T-helper 1 cell treated with Interleukin-12 subunit alpha and Interleukin-12 subunit beta and Interleukin-4 antibody, amounts not matched to agents 30 μg/mL and 1 μg/mL, for 36 hours (primary cell): ENCODE results near the gene IGSF10.
"Not testable (repeated sequence)": the region's sequence is repeated elsewhere in the genome, so short reads cannot be mapped to it uniquely, and the experiment has no call there.

Source experiments
- H3K27ac Mint-ChIP-seq: one replicate; pipeline ENCODE4 v1.8.0; 2021; ENCODE audit warnings: mild to moderate bottlenecking, mixed read lengths
- H3K27me3 Mint-ChIP-seq: one replicate; pipeline ENCODE4 v1.8.0; 2021; ENCODE audit warnings: low read depth, mixed read lengths
- H3K36me3 Mint-ChIP-seq: one replicate; pipeline ENCODE4 v1.8.0; 2021; ENCODE audit warnings: low read depth, mixed read lengths
- H3K4me1 Mint-ChIP-seq: one replicate; pipeline ENCODE4 v1.8.0; 2021; ENCODE audit warnings: low read depth, mixed read lengths
- H3K4me3 Mint-ChIP-seq: one replicate; pipeline ENCODE4 v1.8.0; 2021; ENCODE audit warnings: mild to moderate bottlenecking, moderate library complexity, mixed read lengths
- H3K9me3 Mint-ChIP-seq: one replicate; pipeline ENCODE4 v1.8.0; 2021; ENCODE audit warnings: mixed read lengths

The IGSF10 gene, protein sequence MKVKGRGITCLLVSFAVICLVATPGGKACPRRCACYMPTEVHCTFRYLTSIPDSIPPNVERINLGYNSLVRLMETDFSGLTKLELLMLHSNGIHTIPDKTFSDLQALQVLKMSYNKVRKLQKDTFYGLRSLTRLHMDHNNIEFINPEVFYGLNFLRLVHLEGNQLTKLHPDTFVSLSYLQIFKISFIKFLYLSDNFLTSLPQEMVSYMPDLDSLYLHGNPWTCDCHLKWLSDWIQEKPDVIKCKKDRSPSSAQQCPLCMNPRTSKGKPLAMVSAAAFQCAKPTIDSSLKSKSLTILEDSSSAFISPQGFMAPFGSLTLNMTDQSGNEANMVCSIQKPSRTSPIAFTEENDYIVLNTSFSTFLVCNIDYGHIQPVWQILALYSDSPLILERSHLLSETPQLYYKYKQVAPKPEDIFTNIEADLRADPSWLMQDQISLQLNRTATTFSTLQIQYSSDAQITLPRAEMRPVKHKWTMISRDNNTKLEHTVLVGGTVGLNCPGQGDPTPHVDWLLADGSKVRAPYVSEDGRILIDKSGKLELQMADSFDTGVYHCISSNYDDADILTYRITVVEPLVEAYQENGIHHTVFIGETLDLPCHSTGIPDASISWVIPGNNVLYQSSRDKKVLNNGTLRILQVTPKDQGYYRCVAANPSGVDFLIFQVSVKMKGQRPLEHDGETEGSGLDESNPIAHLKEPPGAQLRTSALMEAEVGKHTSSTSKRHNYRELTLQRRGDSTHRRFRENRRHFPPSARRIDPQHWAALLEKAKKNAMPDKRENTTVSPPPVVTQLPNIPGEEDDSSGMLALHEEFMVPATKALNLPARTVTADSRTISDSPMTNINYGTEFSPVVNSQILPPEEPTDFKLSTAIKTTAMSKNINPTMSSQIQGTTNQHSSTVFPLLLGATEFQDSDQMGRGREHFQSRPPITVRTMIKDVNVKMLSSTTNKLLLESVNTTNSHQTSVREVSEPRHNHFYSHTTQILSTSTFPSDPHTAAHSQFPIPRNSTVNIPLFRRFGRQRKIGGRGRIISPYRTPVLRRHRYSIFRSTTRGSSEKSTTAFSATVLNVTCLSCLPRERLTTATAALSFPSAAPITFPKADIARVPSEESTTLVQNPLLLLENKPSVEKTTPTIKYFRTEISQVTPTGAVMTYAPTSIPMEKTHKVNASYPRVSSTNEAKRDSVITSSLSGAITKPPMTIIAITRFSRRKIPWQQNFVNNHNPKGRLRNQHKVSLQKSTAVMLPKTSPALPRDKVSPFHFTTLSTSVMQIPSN (N-terminal part only)

DNA sequence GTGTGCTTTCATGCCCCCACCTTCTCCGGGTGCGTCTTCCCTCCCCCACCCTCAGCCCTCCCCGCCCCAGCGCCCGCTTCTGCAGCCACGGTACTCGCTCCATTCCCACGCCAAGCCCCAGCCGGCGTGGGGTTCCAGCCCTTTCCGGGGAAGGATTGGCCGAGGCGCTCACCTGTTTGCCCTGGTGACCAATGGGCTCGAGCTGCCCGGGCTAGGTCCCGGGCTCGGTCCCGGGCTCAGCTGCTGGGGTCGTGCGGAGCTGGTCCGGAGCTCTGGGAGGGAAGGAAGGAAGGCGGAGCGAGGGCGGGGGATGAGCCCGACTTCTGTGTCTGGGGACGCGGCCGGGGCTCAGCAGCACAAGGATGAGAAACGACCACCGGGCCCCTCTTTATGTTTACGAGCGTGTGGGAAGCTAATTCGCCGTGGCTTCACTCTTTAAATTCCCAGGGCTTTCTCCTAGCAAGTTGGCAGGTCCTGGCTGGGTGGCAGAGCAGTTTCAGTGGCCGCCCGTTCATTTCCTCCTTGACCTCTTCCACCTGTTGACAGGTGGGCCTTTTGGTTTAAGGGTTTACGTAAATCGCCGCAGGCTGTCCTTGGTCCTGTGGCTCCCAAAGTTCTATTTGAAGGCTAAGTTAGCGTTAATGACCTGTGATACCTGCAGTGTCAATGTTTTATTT, at the start of gene IGSF10:
Gene IGSF10, minus strand, starts transcription at position 288 of the 677 bp plus-strand sequence. CDS start 2,352 bp downstream, outside the sequence.
- H3K36me3 Mint-ChIP-seq = no peaks in the 10 kb centered on the region
- no peak within 1 kb of the TSS for H3K27ac Mint-ChIP-seq
- H3K4me1 Mint-ChIP-seq = no peaks in the 10 kb centered on the region
- H3K27me3 Mint-ChIP-seq = peaks cover 37% of the 10 kb centered on the region
- no peaks in the 10 kb centered on the region for H3K9me3 Mint-ChIP-seq
- H3K4me3 Mint-ChIP-seq = no peak within 1 kb of the TSS

DNA sequence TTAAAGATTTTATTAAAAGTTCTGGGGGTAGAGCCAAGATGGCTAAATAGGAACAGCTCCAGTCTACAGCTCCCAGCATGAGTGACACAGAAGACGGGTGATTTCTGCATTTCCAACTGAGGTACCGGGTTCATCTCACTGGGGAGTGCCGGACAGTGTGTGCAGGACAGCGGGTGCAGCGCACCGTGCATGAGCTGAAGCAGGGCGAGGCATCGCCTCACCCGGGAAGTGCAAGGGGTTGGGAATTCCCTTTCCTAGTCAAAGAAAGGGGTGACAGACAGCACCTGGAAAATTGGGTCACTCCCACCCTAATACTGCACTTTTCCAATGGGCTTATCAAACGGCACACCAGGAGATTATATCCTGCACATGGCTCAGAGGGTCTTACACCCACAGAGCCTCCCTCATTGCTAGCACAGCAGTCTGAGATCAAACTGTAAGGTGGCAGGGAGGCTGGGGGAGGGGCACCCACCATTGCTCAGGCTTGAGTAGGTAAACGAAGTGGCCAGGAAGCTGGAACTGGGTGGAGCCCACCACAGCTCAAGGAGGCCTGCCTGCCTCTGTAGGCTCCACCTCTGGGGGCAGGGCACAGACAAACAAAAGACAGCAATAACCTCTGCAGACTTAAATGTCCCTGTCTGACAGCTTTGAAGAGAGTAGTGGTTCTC, 48.7 kb upstream of the IGSF10 start:
- not testable (repeated sequence) for H3K9me3 Mint-ChIP-seq, H3K36me3 Mint-ChIP-seq, H3K27me3 Mint-ChIP-seq, H3K4me1 Mint-ChIP-seq, H3K27ac Mint-ChIP-seq, H3K4me3 Mint-ChIP-seq

DNA sequence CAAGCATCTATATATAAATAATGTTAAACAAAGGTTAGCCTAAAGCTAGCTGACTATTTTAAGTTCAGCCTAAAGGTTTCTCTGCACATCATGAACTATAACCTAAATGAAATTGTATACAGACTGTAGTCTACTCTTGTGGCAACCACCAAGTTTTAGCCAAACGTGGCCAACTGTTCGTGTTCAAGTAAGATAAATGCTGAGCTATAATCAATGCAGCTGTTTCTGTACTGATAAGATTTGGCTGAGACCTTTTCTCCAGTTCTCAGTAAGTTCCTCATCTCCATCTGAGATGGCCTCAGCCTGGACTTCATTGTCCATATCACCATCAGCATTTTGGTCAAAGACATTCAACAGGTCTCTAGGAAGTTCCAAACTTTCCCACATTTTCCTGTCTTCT, 43.7 kb upstream of the IGSF10 start:
- Mint-ChIP-seq H3K27me3 (no peaks in the 10 kb centered on the region), H3K4me3 (no peak overlapping the region), H3K4me1 (no peaks in the 10 kb centered on the region), H3K27ac (no peak overlapping the region), H3K36me3 (no peaks in the 10 kb centered on the region), H3K9me3 (no peaks in the 10 kb centered on the region)

DNA sequence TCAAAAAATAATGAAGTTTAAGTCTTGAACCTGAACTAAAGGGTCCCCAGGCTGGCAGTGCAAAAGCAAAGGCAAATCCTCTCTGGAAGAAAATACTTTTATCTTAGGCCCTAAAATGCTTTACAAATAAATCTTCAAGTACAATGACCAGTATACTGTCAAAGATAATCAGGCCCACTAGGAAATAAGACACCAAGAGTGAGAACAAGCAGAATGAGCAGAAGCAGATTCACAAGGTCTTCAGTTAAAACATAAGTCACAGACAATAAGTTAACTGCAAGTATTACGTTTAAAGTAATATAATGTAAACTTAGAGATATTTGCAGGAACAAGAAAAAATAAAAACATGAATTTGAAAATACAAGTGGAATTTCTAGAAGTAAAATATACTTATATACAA, 42.2 kb upstream of the IGSF10 start:
- Mint-ChIP-seq H3K36me3 (no peaks in the 10 kb centered on the region), H3K27ac (no peak overlapping the region), H3K4me3 (no peak overlapping the region)

DNA sequence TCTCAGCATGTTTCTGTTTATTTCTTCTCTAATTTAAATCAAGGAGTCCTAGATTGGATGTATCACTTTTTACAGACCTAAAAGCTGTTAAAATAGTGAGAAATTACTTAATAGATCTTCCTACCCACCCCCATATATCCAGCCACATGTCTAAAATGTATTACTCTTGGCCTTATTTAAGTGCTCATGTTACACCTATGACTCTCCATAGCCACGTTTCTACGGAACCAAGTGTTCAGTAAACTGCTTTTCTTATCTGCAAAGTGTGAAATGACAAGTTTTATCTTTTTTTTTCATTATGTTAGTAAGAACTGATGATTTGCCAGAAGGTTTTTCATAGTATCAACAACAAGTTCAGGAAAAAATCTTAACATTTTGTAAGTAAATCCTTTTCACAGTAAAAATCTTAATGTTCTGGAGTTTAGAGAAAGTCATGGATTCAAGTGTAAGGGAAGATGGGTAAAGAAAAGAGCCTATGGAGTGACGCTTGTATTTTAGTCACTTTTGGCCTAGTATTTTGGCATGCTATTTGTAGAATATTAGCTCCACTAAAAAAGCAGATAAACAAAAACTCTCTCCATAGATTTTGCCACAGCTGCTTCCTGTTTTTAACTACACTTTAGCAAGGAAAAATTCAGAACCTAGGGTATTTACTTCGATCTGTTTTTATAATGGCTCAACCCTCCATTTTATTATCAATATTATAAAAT, 41.2 kb upstream of the IGSF10 start:
- H3K36me3 Mint-ChIP-seq = no peaks in the 10 kb centered on the region
- H3K4me3 Mint-ChIP-seq = no peak overlapping the region
- H3K27ac Mint-ChIP-seq = no peak overlapping the region
- no peaks in the 10 kb centered on the region for H3K27me3 Mint-ChIP-seq
- H3K9me3 Mint-ChIP-seq = no peaks in the 10 kb centered on the region
- no peaks in the 10 kb centered on the region for H3K4me1 Mint-ChIP-seq

More for the DNA sequence above, 42.2 kb upstream of the IGSF10 start:
- Mint-ChIP-seq H3K4me1 (no peaks in the 10 kb centered on the region), H3K9me3 (no peaks in the 10 kb centered on the region), H3K27me3 (no peaks in the 10 kb centered on the region)

DNA sequence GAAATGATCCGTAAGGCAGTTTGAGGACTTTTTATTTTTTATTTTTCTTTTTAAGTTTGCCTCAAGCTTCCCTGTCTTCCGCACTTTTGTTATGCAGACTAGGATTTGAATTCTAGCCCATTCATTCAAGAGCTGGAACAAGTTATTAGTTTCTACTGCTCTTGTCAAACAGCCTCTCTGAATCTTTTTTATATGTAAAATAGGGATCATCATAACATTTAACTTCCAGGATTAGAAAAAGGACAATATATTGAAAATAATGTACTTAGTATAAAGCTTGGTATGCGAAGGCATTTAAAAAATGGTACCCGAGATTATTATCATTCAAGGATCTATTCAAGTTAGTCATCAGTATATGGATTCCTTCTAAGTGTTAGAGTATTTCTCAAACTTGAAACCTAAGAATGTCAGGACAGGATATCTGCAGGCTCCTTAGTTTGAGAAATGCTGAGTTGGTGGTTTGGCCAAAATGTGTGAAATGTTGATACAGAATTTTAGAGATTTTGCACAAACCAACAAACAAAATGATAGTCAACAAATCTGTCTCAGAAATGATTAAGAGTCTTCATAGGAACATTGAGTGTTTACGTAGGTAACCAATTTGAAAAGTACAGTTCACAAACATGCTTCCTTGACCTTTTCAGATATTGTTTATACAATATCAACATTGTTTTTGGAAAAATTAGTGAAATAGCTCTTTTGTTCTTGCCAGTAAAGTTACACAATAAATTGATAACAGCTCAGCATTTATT, 40.5 kb upstream of the IGSF10 start:
- no peak overlapping the region for H3K27ac Mint-ChIP-seq
- no peaks in the 10 kb centered on the region for H3K27me3 Mint-ChIP-seq
- H3K4me1 Mint-ChIP-seq = no peaks in the 10 kb centered on the region
- no peak overlapping the region for H3K4me3 Mint-ChIP-seq
- no peaks in the 10 kb centered on the region for H3K36me3 Mint-ChIP-seq
- no peaks in the 10 kb centered on the region for H3K9me3 Mint-ChIP-seq

DNA sequence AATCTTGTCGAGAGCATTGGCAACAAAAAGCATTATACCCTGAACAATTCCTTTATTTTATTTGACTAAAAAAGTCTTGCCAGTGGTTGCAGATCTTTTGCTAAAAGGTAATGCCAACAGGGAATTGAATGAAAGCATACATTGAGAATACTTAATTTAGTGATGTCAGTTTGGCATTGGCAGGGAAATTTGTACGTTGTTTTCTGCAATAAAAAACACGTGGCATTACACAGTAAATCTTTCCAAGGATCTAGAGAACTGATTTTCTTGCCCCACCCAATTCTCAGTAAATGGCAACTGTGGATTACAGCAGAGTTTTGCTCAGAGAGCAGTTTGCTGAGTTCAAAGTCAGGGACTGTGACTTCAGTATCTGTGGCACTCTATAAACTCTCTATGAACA, 38.3 kb upstream of the IGSF10 start:
- Mint-ChIP-seq H3K4me1 (no peaks in the 10 kb centered on the region), H3K27me3 (no peaks in the 10 kb centered on the region), H3K27ac (no peak overlapping the region), H3K36me3 (no peaks in the 10 kb centered on the region), H3K9me3 (no peaks in the 10 kb centered on the region), H3K4me3 (no peak overlapping the region)

DNA sequence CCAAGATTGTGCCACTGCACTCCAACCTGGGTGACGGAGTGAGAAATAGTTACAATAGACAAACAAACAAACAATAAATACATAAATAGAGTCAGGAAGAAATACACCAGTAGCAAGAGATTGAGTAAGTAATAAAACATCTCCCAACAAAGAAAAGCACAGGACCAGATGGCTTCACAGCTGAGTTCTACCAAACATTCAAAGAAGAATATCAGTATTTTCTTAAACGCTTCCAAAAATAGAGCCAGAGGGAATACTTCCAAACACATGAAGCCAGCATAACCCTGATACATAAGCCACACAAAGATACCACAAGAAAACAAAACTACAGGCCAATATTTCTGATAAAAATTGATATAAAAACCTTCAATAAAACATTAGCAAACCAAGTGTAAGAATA, 30.7 kb upstream of the IGSF10 start:
- Mint-ChIP-seq H3K4me1 (no peaks in the 10 kb centered on the region), H3K27ac (no peak overlapping the region), H3K27me3 (no peaks in the 10 kb centered on the region), H3K36me3 (no peaks in the 10 kb centered on the region), H3K4me3 (no peak overlapping the region), H3K9me3 (no peaks in the 10 kb centered on the region)

DNA sequence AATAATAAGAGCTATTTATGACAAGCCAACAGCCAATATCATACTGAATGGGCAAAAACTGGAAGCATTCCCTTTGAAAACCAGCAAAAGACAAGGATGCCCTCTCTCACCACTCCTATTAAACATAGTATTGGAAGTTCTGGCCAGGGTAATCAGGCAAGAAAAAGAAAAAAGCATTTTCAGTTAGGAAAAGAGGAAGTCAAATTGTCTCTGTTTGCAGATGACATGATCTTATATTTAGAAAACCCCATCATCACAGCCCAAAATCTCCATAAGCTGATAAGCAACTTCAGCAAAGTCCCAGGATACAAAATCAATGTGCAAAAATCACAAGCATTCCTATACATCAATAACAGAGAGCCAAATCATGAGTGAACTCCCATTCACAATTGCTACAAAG, 27.0 kb upstream of the IGSF10 start:
- not testable (repeated sequence) for H3K9me3 Mint-ChIP-seq

DNA sequence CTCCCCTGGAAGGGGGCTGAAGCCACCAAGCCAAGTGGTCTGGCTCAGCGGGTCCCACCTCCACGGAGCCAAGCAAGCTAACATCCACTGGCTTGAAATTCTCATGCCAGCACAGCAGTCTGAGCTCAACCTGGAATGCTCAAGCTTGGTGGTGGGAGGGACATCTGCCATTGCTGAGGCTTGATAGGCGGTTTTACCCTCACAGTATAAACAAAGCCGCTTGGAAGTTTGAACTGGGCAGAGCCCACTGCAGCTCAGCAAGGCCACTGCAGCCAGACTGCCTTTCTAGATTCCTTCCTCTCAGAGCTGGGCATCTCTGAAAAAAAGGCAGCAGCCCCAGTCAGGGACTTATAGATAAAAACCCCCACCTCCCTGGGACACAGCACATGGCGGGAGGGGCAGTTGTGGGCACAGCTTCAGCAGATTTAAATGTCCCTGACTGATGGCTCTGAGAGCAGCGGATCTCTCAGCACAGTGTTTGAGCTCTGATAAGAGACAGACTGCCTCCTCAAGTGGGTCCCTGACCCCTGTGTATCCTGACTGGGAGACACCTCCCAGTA, 23.2 kb upstream of the IGSF10 start:
- no peak overlapping the region for H3K4me3 Mint-ChIP-seq
- H3K4me1 Mint-ChIP-seq = no peaks in the 10 kb centered on the region
- H3K36me3 Mint-ChIP-seq = no peaks in the 10 kb centered on the region
- H3K27ac Mint-ChIP-seq = no peak overlapping the region
- peaks cover 5% of the 10 kb centered on the region for H3K9me3 Mint-ChIP-seq
- peaks cover 4% of the 10 kb centered on the region for H3K27me3 Mint-ChIP-seq

More for the DNA sequence above, 27.0 kb upstream of the IGSF10 start:
- not testable (repeated sequence) for H3K4me3 Mint-ChIP-seq, H3K27me3 Mint-ChIP-seq, H3K27ac Mint-ChIP-seq, H3K36me3 Mint-ChIP-seq, H3K4me1 Mint-ChIP-seq

DNA sequence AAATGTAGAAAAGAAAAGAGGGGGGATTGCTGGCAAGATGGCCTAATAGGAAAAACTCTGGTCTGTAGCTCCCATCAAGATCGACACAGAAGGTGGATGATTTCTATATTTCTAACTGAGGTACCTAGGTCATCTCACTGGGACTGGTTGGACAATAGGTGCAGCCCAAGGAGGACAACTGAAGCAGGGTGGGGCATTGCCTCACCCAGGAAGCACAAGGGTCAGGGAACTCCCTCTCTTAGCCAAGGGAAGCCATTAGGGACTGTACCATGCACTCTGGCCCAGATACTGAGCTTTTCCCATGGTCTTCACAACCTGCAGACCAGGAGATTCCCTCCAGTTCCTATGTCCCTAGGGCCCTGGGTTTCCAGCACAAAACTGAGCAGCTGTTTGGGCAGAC, 22.6 kb upstream of the IGSF10 start:
- Mint-ChIP-seq H3K36me3 (no peaks in the 10 kb centered on the region), H3K9me3 (peaks cover 5% of the 10 kb centered on the region), H3K4me1 (no peaks in the 10 kb centered on the region), H3K27ac (no peak overlapping the region), H3K4me3 (no peak overlapping the region), H3K27me3 (peaks cover 4% of the 10 kb centered on the region)

DNA sequence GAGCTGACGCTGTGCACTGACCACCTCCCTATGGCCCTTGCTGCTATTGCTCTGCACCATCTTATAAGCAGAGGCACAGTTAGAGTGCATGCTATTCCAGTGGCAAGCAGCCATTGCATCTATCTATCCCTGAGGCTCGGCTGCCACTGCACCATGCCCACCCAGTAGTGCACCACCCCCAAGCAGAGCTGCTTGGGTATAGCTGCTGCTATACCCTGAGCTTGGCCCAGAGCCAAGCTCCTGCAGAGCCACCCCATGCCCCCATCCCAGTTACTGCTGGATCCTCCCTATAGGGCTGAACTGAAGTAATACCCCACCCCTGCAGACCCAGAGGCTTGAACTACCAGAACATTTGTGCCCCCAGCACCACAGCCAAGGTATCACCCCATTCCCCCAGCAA, 19.6 kb upstream of the IGSF10 start:
- H3K9me3 Mint-ChIP-seq = peaks cover 5% of the 10 kb centered on the region
- H3K27ac Mint-ChIP-seq = no peak overlapping the region
- H3K4me1 Mint-ChIP-seq = no peaks in the 10 kb centered on the region
- no peak overlapping the region for H3K4me3 Mint-ChIP-seq
- H3K27me3 Mint-ChIP-seq = peaks cover 8% of the 10 kb centered on the region
- H3K36me3 Mint-ChIP-seq = no peaks in the 10 kb centered on the region
